ENCODE data around the gene ISYNA1. TPM values are rescaled to one million over a fixed set of nuclear protein-coding genes. Genes with fewer than 3 reads are reported as not detected.
A peak's percentile ranks its signal among the peaks of the same experiment; 100 is the strongest.

ISYNA1 gene
- total RNA-seq, 5 donors from 2014 or later (not counting 1 experiment from before 2014, with no cell fraction given): 38.3 to 59.8 (median 55.0) TPM

- no peak for DNase-seq
- H3K9me3 ChIP-seq: no peaks in the 10 kb centered on the region
- no peaks in the 10 kb centered on the region for H3K27me3 ChIP-seq (replicated peaks in 1 of 2; ENCODE audit: control insufficient read depth in 2 of 2, extremely low read depth in 1 of 2, insufficient read depth in 2 of 2, low read length in 1 of 2)
- H3K36me3 Mint-ChIP-seq: no peaks in the 10 kb centered on the region
- 82% methylated on average over 13 of the region's 13 CpGs for WGBS (ENCODE audit: insufficient coverage)
- H3K27ac ChIP-seq (ENCODE audit: low read length): peak overlapping the region; percentile 75
- no peaks in the 10 kb centered on the region for H3K9me3 Mint-ChIP-seq
- H3K36me3 ChIP-seq (ENCODE audit: control insufficient read depth in 2 of 2, extremely low read depth in 1 of 2, insufficient read depth in 1 of 2, low read length in 1 of 2): no peaks in the 10 kb centered on the region
- ChIA-PET CTCF (no interaction called here), POLR2A (no interaction called here)
- ATAC-seq (replicated peaks in 1 of 4): no peak
- H3K4me3 Mint-ChIP-seq: peak overlapping the region in 1 of 3 donors; percentile 73
- peaks cover 0 to 82% of the 10 kb centered on the region in 2 experiments for H3K4me1 ChIP-seq (ENCODE audit: control insufficient read depth in 1 of 2, extremely low read depth in 1 of 2, insufficient read depth in 2 of 2, low read length in 2 of 2)
- peak overlapping the region; percentile 84 to 92 for H3K27ac Mint-ChIP-seq
- peaks cover 68 to 94% (median 84%) of the 10 kb centered on the region in 3 donors for H3K4me1 Mint-ChIP-seq
- no peaks in the 10 kb centered on the region for H3K27me3 Mint-ChIP-seq
- H3K4me3 ChIP-seq (ENCODE audit: control insufficient read depth in 1 of 2, extremely low read depth in 1 of 2, low read length in 1 of 2): no peak overlapping the region
Observed at GRCh38 chr19:18480006-18480691, 42.2 kb upstream of the ISYNA1 start.

GRCh38 chr19:18478545-18479311, 40.8 kb upstream of the ISYNA1 start:
- ATAC-seq (replicated peaks in 1 of 4) (peak; percentile 40 to 57 (median 47)), DNase-seq (peak in 31 of 35 experiments; percentile 16 to 67 (median 34))
- no peaks in the 10 kb centered on the region for H3K36me3 ChIP-seq (ENCODE audit: control insufficient read depth in 2 of 2, extremely low read depth in 1 of 2, insufficient read depth in 1 of 2, low read length in 1 of 2)
- ChIA-PET POLR2A (interaction anchor here in 1 of 2 donors (0.6 to 0.7 kb wide), 2 partner anchors 254 to 386 kb away, joined by 4 to 5 read pairs; no protein-coding TSS in a partner anchor), CTCF (interaction anchor here (0.5 to 0.6 kb wide), 2 partner anchors 16 to 18 kb away, joined by 3 read pairs; no protein-coding TSS in a partner anchor)
- peak overlapping the region; percentile 89 to 92 for H3K27ac Mint-ChIP-seq
- no peaks in the 10 kb centered on the region for H3K27me3 Mint-ChIP-seq
- peak overlapping the region; percentile 75 for H3K27ac ChIP-seq (ENCODE audit: low read length)
- no peaks in the 10 kb centered on the region for H3K9me3 ChIP-seq
- peak overlapping the region; percentile 34 to 73 (median 47) for H3K4me3 Mint-ChIP-seq
- no peaks in the 10 kb centered on the region for H3K9me3 Mint-ChIP-seq
- H3K4me1 Mint-ChIP-seq: peaks cover 63 to 95% (median 83%) of the 10 kb centered on the region in 3 donors
- no peaks in the 10 kb centered on the region for H3K36me3 Mint-ChIP-seq
- H3K4me1 ChIP-seq (ENCODE audit: control insufficient read depth in 1 of 2, extremely low read depth in 1 of 2, insufficient read depth in 2 of 2, low read length in 2 of 2): peaks cover 0 to 87% of the 10 kb centered on the region in 2 experiments
- WGBS (ENCODE audit: insufficient coverage): 58% methylated on average over 8 of the region's 17 CpGs
- no peak overlapping the region for H3K4me3 ChIP-seq (ENCODE audit: control insufficient read depth in 1 of 2, extremely low read depth in 1 of 2, low read length in 1 of 2)
- no peaks in the 10 kb centered on the region for H3K27me3 ChIP-seq (replicated peaks in 1 of 2; ENCODE audit: control insufficient read depth in 2 of 2, extremely low read depth in 1 of 2, insufficient read depth in 2 of 2, low read length in 1 of 2)

GRCh38 chr19:18477974-18478373, 40.0 kb upstream of the ISYNA1 start:
- WGBS (ENCODE audit: insufficient coverage): 74% methylated on average over 8 of the region's 8 CpGs
- peaks cover 0 to 87% of the 10 kb centered on the region in 2 experiments for H3K4me1 ChIP-seq (ENCODE audit: control insufficient read depth in 1 of 2, extremely low read depth in 1 of 2, insufficient read depth in 2 of 2, low read length in 2 of 2)
- H3K27ac Mint-ChIP-seq: peak overlapping the region; percentile 89 to 92
- DNase-seq: no peak
- ChIA-PET CTCF (interaction anchor here (0.5 to 0.6 kb wide), 2 partner anchors 15 to 19 kb away, joined by 3 read pairs; no protein-coding TSS in a partner anchor), POLR2A (no interaction called here)
- no peak overlapping the region for H3K4me3 ChIP-seq (ENCODE audit: control insufficient read depth in 1 of 2, extremely low read depth in 1 of 2, low read length in 1 of 2)
- no peak for ATAC-seq (replicated peaks in 1 of 4)
- H3K4me1 Mint-ChIP-seq: peaks cover 62 to 95% (median 80%) of the 10 kb centered on the region in 3 donors
- H3K27me3 ChIP-seq (replicated peaks in 1 of 2; ENCODE audit: control insufficient read depth in 2 of 2, extremely low read depth in 1 of 2, insufficient read depth in 2 of 2, low read length in 1 of 2): no peaks in the 10 kb centered on the region
- H3K27me3 Mint-ChIP-seq: no peaks in the 10 kb centered on the region
- H3K9me3 Mint-ChIP-seq: no peaks in the 10 kb centered on the region
- peak overlapping the region in 1 of 3 donors; percentile 30 for H3K4me3 Mint-ChIP-seq
- H3K27ac ChIP-seq (ENCODE audit: low read length): peak overlapping the region; percentile 75
- peaks cover 0 to 2% of the 10 kb centered on the region in 2 donors for H3K36me3 ChIP-seq (ENCODE audit: control insufficient read depth in 2 of 2, extremely low read depth in 1 of 2, insufficient read depth in 1 of 2, low read length in 1 of 2)
- H3K36me3 Mint-ChIP-seq: no peaks in the 10 kb centered on the region
- no peaks in the 10 kb centered on the region for H3K9me3 ChIP-seq

- peak overlapping the region in 1 of 3 donors; percentile 30 for H3K4me3 Mint-ChIP-seq
- Histone ChIP-seq H3K4me3 (ENCODE audit: control insufficient read depth in 1 of 2, extremely low read depth in 1 of 2, low read length in 1 of 2) (no peak overlapping the region), H3K36me3 (ENCODE audit: control insufficient read depth in 2 of 2, extremely low read depth in 1 of 2, insufficient read depth in 1 of 2, low read length in 1 of 2) (peaks cover 3 to 7% of the 10 kb centered on the region in 2 donors), H3K4me1 (ENCODE audit: control insufficient read depth in 1 of 2, extremely low read depth in 1 of 2, insufficient read depth in 2 of 2, low read length in 2 of 2) (peaks cover 0 to 88% of the 10 kb centered on the region in 2 experiments), H3K9me3 (no peaks in the 10 kb centered on the region), H3K27me3 (replicated peaks in 1 of 2; ENCODE audit: control insufficient read depth in 2 of 2, extremely low read depth in 1 of 2, insufficient read depth in 2 of 2, low read length in 1 of 2) (no peaks in the 10 kb centered on the region), H3K27ac (ENCODE audit: low read length) (peak overlapping the region; percentile 75)
- peak in 2 of 35 experiments; percentile 22 to 42 for DNase-seq
- WGBS (ENCODE audit: insufficient coverage): 90% methylated on average over 16 of the region's 24 CpGs
- ChIA-PET CTCF (interaction anchor here in 1 of 2 donors (0.7 to 1.3 kb wide), 2 partner anchors 17 to 23 kb away, joined by 4 read pairs; no protein-coding TSS in a partner anchor), POLR2A (no interaction called here)
- no peaks in the 10 kb centered on the region for H3K36me3 Mint-ChIP-seq
- H3K4me1 Mint-ChIP-seq: peaks cover 59 to 90% (median 77%) of the 10 kb centered on the region in 3 donors
- H3K27ac Mint-ChIP-seq: peak overlapping the region; percentile 89 to 92
- H3K27me3 Mint-ChIP-seq: no peaks in the 10 kb centered on the region
- H3K9me3 Mint-ChIP-seq: no peaks in the 10 kb centered on the region
- no peak for ATAC-seq (replicated peaks in 1 of 4)
Observed at GRCh38 chr19:18477042-18477779, 39.3 kb upstream of the ISYNA1 start.

GRCh38 chr19:18476507-18477041, 38.6 kb upstream of the ISYNA1 start:
- no peaks in the 10 kb centered on the region for H3K9me3 ChIP-seq
- H3K4me3 ChIP-seq (ENCODE audit: control insufficient read depth in 1 of 2, extremely low read depth in 1 of 2, low read length in 1 of 2): no peak overlapping the region
- no peak for ATAC-seq (replicated peaks in 1 of 4)
- Mint-ChIP-seq H3K27ac (peak overlapping the region; percentile 89 to 92), H3K27me3 (no peaks in the 10 kb centered on the region), H3K9me3 (no peaks in the 10 kb centered on the region), H3K36me3 (no peaks in the 10 kb centered on the region), H3K4me3 (peak overlapping the region in 1 of 3 donors; percentile 30), H3K4me1 (peaks cover 59 to 86% (median 77%) of the 10 kb centered on the region in 3 donors)
- 93% methylated on average over 13 of the region's 14 CpGs for WGBS (ENCODE audit: insufficient coverage)
- CTCF ChIA-PET: interaction anchor here in 1 of 2 donors (0.7 to 1.3 kb wide), 2 partner anchors 17 to 24 kb away, joined by 4 read pairs; no protein-coding TSS in a partner anchor
- POLR2A ChIA-PET: no interaction called here
- DNase-seq: no peak
- H3K27ac ChIP-seq (ENCODE audit: low read length): peak overlapping the region; percentile 75
- no peaks in the 10 kb centered on the region for H3K27me3 ChIP-seq (replicated peaks in 1 of 2; ENCODE audit: control insufficient read depth in 2 of 2, extremely low read depth in 1 of 2, insufficient read depth in 2 of 2, low read length in 1 of 2)
- H3K4me1 ChIP-seq (ENCODE audit: control insufficient read depth in 1 of 2, extremely low read depth in 1 of 2, insufficient read depth in 2 of 2, low read length in 2 of 2): peaks cover 0 to 87% of the 10 kb centered on the region in 2 experiments
- peaks cover 3 to 7% of the 10 kb centered on the region in 2 donors for H3K36me3 ChIP-seq (ENCODE audit: control insufficient read depth in 2 of 2, extremely low read depth in 1 of 2, insufficient read depth in 1 of 2, low read length in 1 of 2)

Data from T-cell (primary cell).